HL-60/S4 treated with retinoic acid at 250 ng/mL for 4 days and 3 days (cell line): Measurements from ENCODE around the gene AQP5.

Experiments used
- in situ Hi-C: fragments of 300-500 bp; cut with MboI; formaldehyde crosslinking; loops from 2 replicates; pipeline ENCODE4 v1.7.0; 2022; ENCODE audit warnings: low sequenced_read_pairs

Gene AQP5

GRCh38 chr12:49932023-49932422 lies 29.6 kb upstream of the AQP5 start:
- in situ Hi-C loops, result no loop called here

- in situ Hi-C loops, result no loop called here
Measured at GRCh38 chr12:49932533-49933130, 29.0 kb upstream of the AQP5 start.

- in situ Hi-C loops, result no loop called here
Measured at GRCh38 chr12:49933796-49934195, 27.9 kb upstream of the AQP5 start.

GRCh38 chr12:49934505-49934904 lies 27.2 kb upstream of the AQP5 start:
- in situ Hi-C loops, result no loop called here

- in situ Hi-C loops, result no loop called here
Measured at GRCh38 chr12:49936925-49937324, 24.7 kb upstream of the AQP5 start.

- in situ Hi-C loops, result no loop called here
Measured at GRCh38 chr12:49937639-49938300, 23.9 kb upstream of the AQP5 start.

- in situ Hi-C loops, result no loop called here
Measured at GRCh38 chr12:49939307-49939706, 22.4 kb upstream of the AQP5 start.

GRCh38 chr12:49939707-49940106 lies 22.0 kb upstream of the AQP5 start:
- in situ Hi-C loops, result no loop called here

- in situ Hi-C loops, result no loop called here
Measured at GRCh38 chr12:49941556-49942511, 19.8 kb upstream of the AQP5 start.

- in situ Hi-C loops, result no loop called here
Measured at GRCh38 chr12:49942512-49942893, 19.2 kb upstream of the AQP5 start.

GRCh38 chr12:49942921-49943624 lies 18.6 kb upstream of the AQP5 start:
- in situ Hi-C loops, result no loop called here

GRCh38 chr12:49943625-49943960 lies 18.1 kb upstream of the AQP5 start:
- in situ Hi-C loops, result no loop called here

GRCh38 chr12:49944046-49944445 lies 17.6 kb upstream of the AQP5 start:
- in situ Hi-C loops, result no loop called here

- in situ Hi-C loops, result no loop called here
Measured at GRCh38 chr12:49944718-49945117, 17.0 kb upstream of the AQP5 start.

GRCh38 chr12:49945394-49946080 lies 16.1 kb upstream of the AQP5 start:
- in situ Hi-C loops, result no loop called here

GRCh38 chr12:49946086-49946485 lies 15.6 kb upstream of the AQP5 start:
- in situ Hi-C loops, result no loop called here

GRCh38 chr12:49946497-49946896 lies 15.2 kb upstream of the AQP5 start:
- in situ Hi-C loops, result no loop called here

GRCh38 chr12:49947593-49948226 lies 14.0 kb upstream of the AQP5 start:
- in situ Hi-C loops, result no loop called here

GRCh38 chr12:49948866-49949845 lies 12.5 kb upstream of the AQP5 start:
- in situ Hi-C loops, result no loop called here
